ENCODE data around the gene MRPS7. TPM values are rescaled to one million over a fixed set of nuclear protein-coding genes. Genes with fewer than 3 reads are reported as not detected.

The MRPS7 gene
- total RNA-seq, 1 donor from 2014 or later, result 38.2 TPM

GRCh38 chr17:75228305-75228704, 33.4 kb upstream of the MRPS7 start:
- H3K4me1 Mint-ChIP-seq (ENCODE audit: low read depth), result no peaks in the 10 kb centered on the region
- peak overlapping the region; percentile 27 for H3K27ac Mint-ChIP-seq (ENCODE audit: unreplicated experiment)
- DNase-seq (ENCODE audit: low spot score), result no peak
- no peaks in the 10 kb centered on the region for H3K27me3 Mint-ChIP-seq (ENCODE audit: low read depth)
- TF ChIP-seq, protein P1, sequence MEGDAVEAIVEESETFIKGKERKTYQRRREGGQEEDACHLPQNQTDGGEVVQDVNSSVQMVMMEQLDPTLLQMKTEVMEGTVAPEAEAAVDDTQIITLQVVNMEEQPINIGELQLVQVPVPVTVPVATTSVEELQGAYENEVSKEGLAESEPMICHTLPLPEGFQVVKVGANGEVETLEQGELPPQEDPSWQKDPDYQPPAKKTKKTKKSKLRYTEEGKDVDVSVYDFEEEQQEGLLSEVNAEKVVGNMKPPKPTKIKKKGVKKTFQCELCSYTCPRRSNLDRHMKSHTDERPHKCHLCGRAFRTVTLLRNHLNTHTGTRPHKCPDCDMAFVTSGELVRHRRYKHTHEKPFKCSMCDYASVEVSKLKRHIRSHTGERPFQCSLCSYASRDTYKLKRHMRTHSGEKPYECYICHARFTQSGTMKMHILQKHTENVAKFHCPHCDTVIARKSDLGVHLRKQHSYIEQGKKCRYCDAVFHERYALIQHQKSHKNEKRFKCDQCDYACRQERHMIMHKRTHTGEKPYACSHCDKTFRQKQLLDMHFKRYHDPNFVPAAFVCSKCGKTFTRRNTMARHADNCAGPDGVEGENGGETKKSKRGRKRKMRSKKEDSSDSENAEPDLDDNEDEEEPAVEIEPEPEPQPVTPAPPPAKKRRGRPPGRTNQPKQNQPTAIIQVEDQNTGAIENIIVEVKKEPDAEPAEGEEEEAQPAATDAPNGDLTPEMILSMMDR (IDR thresholded peaks at IDR 0.05), result no peak
- no peaks in the 10 kb centered on the region for H3K9me3 Mint-ChIP-seq (ENCODE audit: low read depth)
- no peak overlapping the region for H3K4me3 Mint-ChIP-seq (ENCODE audit: unreplicated experiment)
- peaks cover 29% of the 10 kb centered on the region for H3K36me3 Mint-ChIP-seq (ENCODE audit: low read depth)

DNA sequence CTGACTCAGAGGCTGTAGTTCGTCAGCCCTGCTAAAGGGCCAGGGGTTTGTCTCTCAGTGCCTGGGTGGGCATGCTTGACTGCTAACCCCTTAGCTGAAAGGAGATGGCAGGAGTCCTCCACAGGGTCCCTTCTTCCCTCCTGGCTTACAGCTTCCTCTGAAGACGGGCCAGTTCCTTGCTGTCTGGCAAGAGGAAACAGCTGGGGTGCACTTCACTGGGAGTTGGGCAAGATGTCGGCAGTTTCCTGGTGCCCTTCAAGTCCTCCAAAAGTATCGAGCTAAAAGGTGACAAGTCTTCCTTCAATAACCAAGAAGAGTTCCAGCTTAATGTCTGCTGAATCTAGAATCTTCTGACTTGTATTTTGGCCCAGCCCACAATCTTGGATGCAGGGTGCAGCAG, 32.8 kb upstream of the MRPS7 start:
- DNase-seq (ENCODE audit: low spot score), result no peak
- no peak overlapping the region for H3K4me3 Mint-ChIP-seq (ENCODE audit: unreplicated experiment)
- peaks cover 28% of the 10 kb centered on the region for H3K36me3 Mint-ChIP-seq (ENCODE audit: low read depth)
- H3K4me1 Mint-ChIP-seq (ENCODE audit: low read depth), result no peaks in the 10 kb centered on the region
- H3K27ac Mint-ChIP-seq (ENCODE audit: unreplicated experiment), result no peak overlapping the region
- TF ChIP-seq, protein P1 (IDR thresholded peaks at IDR 0.05), result no peak
- no peaks in the 10 kb centered on the region for H3K27me3 Mint-ChIP-seq (ENCODE audit: low read depth)
- H3K9me3 Mint-ChIP-seq (ENCODE audit: low read depth), result no peaks in the 10 kb centered on the region

DNA sequence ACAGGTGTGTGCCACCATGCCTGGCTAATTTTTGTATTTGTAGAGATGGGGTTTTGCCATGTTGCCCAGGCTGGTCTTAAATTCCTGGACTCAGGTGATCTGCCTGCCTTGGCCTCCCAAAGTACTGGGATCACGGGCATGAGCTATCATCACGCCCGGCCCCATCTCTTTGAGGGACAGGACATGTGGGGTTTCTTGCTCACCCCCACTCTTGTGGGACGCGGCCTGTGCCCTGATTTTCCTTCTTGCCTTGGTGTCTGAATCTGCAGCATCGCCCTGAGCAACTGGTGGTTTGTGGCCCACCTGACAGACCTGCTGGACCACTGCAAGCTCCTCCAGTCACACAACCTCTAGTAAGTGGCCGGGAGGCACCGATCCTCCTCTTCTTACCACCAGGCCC, 30.6 kb upstream of the MRPS7 start:
- Mint-ChIP-seq H3K36me3 (ENCODE audit: low read depth) (peaks cover 26% of the 10 kb centered on the region), H3K4me1 (ENCODE audit: low read depth) (no peaks in the 10 kb centered on the region), H3K27ac (ENCODE audit: unreplicated experiment) (no peak overlapping the region), H3K9me3 (ENCODE audit: low read depth) (no peaks in the 10 kb centered on the region), H3K4me3 (ENCODE audit: unreplicated experiment) (no peak overlapping the region), H3K27me3 (ENCODE audit: low read depth) (no peaks in the 10 kb centered on the region)
- TF ChIP-seq, protein P1 (IDR thresholded peaks at IDR 0.05), result no peak
- DNase-seq (ENCODE audit: low spot score), result no peak

- H3K9me3 Mint-ChIP-seq (ENCODE audit: low read depth), result no peaks in the 10 kb centered on the region
- no peak for DNase-seq (ENCODE audit: low spot score)
- TF ChIP-seq, protein P1 (IDR thresholded peaks at IDR 0.05), result no peak
- H3K4me3 Mint-ChIP-seq (ENCODE audit: unreplicated experiment), result no peak overlapping the region
- no peaks in the 10 kb centered on the region for H3K27me3 Mint-ChIP-seq (ENCODE audit: low read depth)
- no peaks in the 10 kb centered on the region for H3K4me1 Mint-ChIP-seq (ENCODE audit: low read depth)
- H3K27ac Mint-ChIP-seq (ENCODE audit: unreplicated experiment), result no peak overlapping the region
- H3K36me3 Mint-ChIP-seq (ENCODE audit: low read depth), result peaks cover 26% of the 10 kb centered on the region
Observed at GRCh38 chr17:75231741-75232464, 29.8 kb upstream of the MRPS7 start.

DNA sequence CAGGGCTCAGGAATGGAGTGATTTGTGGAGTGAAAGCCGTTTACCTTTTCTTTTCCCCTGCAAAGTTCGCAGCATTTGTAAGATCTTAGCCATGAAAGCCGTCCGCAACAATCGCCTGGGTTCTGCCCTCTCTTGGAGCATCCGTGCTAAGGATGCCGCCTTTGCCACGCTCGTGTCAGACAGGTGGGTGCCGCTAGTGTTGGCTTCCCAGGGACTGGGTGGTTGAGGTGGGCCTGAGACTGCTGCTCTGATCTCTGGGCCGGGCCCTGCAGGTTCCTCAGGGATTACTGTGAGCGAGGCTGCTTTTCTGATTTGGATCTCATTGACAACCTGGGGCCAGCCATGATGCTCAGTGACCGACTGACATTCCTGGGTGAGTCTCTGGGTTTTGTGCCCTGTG, 28.9 kb upstream of the MRPS7 start:
- H3K9me3 Mint-ChIP-seq (ENCODE audit: low read depth), result no peaks in the 10 kb centered on the region
- no peak overlapping the region for H3K4me3 Mint-ChIP-seq (ENCODE audit: unreplicated experiment)
- TF ChIP-seq, protein P1 (IDR thresholded peaks at IDR 0.05), result no peak
- H3K27ac Mint-ChIP-seq (ENCODE audit: unreplicated experiment), result no peak overlapping the region
- DNase-seq (ENCODE audit: low spot score), result no peak
- no peaks in the 10 kb centered on the region for H3K27me3 Mint-ChIP-seq (ENCODE audit: low read depth)
- no peaks in the 10 kb centered on the region for H3K4me1 Mint-ChIP-seq (ENCODE audit: low read depth)
- peaks cover 26% of the 10 kb centered on the region for H3K36me3 Mint-ChIP-seq (ENCODE audit: low read depth)

Measured in chondrocyte (in vitro differentiated cells).